NCI-H2196 treated with DMSO at 0.1 percent for 48 hours (cell line): ENCODE measurements around the gene TEDDM1.
A peak's percentile ranks its signal among the peaks of the same experiment; 100 is the strongest.
"Not testable (repeated sequence)": the region's sequence is repeated elsewhere in the genome, so short reads cannot be mapped to it uniquely, and the experiment has no call there.

ENCODE experiments used
- DNase-seq: peaks from one replicate; lab custom pipeline; 2025; ENCODE audit not compliant: unreplicated experiment; lab: John Stamatoyannopoulos, UW

Gene TEDDM1

DNA sequence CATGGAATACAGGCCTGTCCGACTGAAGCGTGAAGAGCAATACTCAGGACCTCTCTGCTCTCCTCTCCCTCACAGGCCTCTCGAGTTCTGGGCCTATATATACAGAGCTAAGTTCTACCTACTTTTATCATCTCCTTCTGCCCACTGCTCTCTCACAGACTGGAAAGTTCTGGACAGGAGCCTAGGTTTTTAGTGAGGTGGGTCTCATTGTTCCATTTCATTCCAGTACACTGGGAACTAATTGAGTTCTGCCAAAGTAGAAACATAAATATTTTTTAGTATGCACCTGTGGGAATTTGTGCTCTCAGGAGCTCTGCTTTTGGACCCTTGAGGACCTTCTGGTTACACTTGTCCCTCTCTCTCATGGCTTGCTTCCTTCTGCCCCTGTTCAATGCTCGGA, at the start of gene TEDDM1:
TEDDM1 (minus strand) TSS at position 101 of the 400 bp plus-strand sequence. CDS start 182 bp downstream, outside the sequence.
- DNase-seq = no peak

- no peak for DNase-seq
These were observed 49.6 kb upstream of the TEDDM1 start, which contains the start of gene RGSL1 for GRCh38 chr1:182450087-182450486. Gene RGSL1 (plus strand): TSS chr1:182450146. CDS start chr1:182450166, 20 bp downstream.

DNA sequence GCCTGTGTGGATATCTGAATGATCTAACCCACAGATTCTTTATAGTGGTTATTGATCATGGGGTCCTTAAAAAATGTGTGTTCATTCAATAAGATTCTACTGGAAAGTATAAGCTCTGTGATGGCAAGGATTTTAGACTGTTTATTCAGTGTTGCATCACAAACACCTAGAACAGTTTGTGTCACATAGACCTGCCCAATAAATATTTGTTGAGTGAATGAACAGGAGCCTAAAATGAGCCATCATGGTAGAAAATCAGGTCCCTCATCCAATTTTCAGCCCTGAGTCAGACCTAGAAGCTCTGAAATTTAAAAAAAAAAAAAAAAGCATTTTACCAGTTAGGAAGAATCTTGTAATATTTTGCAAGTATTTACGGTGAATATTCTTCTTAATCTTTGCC, 47.2 kb upstream of the TEDDM1 start:
- no peak for DNase-seq

GRCh38 chr1:182447124-182447523, 46.7 kb upstream of the TEDDM1 start:
- not testable (repeated sequence) for DNase-seq

GRCh38 chr1:182446033-182446669, 45.7 kb upstream of the TEDDM1 start:
- peak; percentile 35 for DNase-seq

GRCh38 chr1:182444497-182444896, 44.0 kb upstream of the TEDDM1 start:
- no peak for DNase-seq

- DNase-seq = no peak
These were observed 41.9 kb upstream of the TEDDM1 start for GRCh38 chr1:182442333-182442732.

- no peak for DNase-seq
These were observed 41.3 kb upstream of the TEDDM1 start for GRCh38 chr1:182441719-182442118.

GRCh38 chr1:182438326-182438725, 37.9 kb upstream of the TEDDM1 start:
- DNase-seq = no peak

DNA sequence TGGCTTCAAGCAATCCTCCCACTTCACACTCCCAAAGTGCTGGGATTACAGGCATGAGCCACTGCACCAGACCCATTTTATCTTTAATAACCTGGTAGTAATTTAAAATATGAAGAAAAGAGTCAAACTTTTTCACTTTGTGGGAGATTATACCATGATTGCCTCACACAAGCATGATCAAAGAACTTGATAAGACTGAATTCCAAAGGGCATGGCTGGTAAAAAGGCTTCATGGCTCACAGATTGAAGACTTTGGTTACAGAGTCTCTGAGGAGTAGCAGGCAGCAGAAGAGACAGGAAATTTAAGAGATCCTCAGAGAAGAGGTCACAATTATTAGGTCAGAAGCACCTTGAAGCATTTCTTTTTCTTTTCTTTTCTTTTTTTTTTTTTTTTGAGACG, 33.1 kb upstream of the TEDDM1 start:
- no peak for DNase-seq

GRCh38 chr1:182431278-182431677, 30.8 kb upstream of the TEDDM1 start:
- no peak for DNase-seq

GRCh38 chr1:182430263-182431068, 30.0 kb upstream of the TEDDM1 start:
- DNase-seq = no peak

GRCh38 chr1:182428043-182428442, 27.6 kb upstream of the TEDDM1 start:
- no peak for DNase-seq

DNA sequence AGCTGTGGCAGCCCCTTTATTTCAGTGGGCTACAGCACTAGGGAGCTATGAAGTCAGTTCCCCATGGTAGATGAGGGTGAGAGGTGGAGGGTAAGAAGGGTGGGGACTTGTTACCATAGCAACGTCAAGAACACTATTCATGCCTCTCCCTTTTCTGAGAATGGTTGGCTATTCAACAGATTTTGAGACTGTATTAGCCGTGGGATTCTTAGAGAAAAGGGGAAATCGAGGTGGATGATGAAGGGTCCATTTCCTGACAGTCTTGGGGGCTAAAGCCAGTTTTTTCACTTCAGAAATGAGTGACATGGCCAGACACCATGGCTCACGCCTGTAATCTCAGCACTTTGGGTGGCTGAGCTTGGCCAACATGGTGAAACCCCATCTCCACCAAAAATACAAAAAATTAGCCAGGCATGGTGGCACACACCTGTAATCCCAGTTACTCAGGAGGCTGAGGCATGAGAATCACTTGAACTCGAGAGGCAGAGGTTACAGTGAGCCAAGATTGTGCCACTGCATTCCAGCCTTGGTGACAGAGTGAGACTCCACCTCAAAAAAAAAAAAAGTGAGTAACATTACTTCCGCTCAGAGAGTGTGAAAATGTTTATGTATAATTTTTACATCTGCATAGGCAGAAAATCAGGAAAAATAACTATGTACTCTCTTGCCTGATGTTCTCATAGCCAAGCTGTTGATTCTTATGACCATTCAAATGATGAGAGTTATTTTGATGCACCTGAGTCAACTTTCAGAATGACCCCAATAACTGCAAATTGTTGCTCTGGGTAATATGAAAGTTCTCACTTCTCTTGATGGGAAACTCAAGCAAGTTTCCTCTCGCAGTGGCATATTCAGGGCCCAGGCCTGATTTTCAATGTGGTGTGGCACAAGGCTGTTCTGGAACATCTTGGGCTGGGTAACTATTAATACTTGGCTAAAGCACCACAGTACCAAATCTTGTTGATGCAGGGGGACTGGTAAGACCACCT, 26.3 kb upstream of the TEDDM1 start:
- DNase-seq = no peak

DNA sequence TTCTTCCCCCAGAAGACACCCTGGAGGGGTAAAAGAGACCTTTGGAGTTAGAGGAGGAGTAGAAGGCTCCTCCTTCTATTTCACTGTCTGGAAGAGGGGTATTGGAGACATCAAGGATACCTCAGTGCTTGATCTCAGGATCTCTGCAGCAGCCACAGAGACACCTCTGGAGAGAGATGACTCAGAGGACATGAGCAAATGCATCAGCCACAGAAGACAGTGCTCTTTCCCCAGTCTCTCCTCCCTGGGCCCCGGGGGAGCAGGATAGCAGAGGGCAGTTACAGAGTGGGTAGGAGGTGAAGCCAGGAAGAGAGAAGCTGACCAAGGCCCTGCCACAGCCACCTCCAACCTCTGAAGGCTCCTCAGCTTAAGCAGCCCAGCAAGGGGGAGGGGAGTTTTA, 15.3 kb upstream of the TEDDM1 start:
- DNase-seq = no peak

- DNase-seq = no peak
These were observed 13.5 kb upstream of the TEDDM1 start for GRCh38 chr1:182413969-182414368.

DNA sequence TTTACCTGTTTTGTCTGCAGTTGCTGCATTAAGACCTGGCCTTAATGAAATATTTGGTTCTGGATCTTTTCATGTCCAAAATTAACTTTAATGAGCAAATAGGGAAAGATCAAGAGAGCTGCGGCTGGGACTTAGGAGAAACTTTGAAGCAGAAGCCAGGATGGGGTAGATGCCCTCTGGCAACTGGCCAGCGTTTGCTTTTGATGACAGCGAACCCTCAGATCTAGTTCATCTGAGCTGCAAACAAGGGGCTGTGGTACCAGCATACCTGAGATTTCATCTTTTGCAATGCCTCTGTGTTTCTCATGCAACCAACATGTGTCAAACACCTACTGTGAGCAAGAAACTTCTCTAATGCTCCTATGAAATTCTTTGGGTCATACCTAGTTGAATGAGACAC, 13.0 kb upstream of the TEDDM1 start:
- no peak for DNase-seq

- DNase-seq = no peak
These were observed 10.3 kb upstream of the TEDDM1 start for GRCh38 chr1:182410620-182411273.

- no peak for DNase-seq
These were observed 9.7 kb upstream of the TEDDM1 start for GRCh38 chr1:182410138-182410537.

- no peak for DNase-seq
These were observed 8.1 kb upstream of the TEDDM1 start for GRCh38 chr1:182408435-182409075.
